HepG2 (cell line): ENCODE measurements around the gene ZNF134.

Experiments used
- CREB1 ChIP-seq, 2 experiments: fragments of 450-650 bp in 1 of 2; IDR thresholded peaks; 2 replicates each; pipeline ENCODE4 v1.6.1; 2016 to 2017; ENCODE audit warnings: control low read depth in 1 of 2, mild to moderate bottlenecking in 1 of 2, missing compliant biosample characterization in 1 of 2, missing genetic modification characterization in 1 of 2
- POLR2A ChIP-seq, 2 experiments: IDR thresholded peaks; 2 replicates each; pipeline ENCODE4 v1.6.1; 2011; ENCODE audit warnings: low read depth in 2 of 2, low read length in 2 of 2, mild to moderate bottlenecking in 1 of 2, moderate library complexity in 1 of 2; ENCODE audit not compliant: insufficient read depth in 1 of 2
- TF ChIP-seq, protein P1 (sequence below): sonication (generic); formaldehyde crosslinking; IDR thresholded peaks from 2 replicates; pipeline ENCODE4 v1.8.0; 2022; ENCODE audit warnings: missing genetic modification reagents, mild to moderate bottlenecking, inconsistent platforms, borderline replicate concordance

GRCh38 chr19:57633832-57634131 is 19.7 kb downstream of the ZNF134 start:
- TF ChIP-seq, protein P1, sequence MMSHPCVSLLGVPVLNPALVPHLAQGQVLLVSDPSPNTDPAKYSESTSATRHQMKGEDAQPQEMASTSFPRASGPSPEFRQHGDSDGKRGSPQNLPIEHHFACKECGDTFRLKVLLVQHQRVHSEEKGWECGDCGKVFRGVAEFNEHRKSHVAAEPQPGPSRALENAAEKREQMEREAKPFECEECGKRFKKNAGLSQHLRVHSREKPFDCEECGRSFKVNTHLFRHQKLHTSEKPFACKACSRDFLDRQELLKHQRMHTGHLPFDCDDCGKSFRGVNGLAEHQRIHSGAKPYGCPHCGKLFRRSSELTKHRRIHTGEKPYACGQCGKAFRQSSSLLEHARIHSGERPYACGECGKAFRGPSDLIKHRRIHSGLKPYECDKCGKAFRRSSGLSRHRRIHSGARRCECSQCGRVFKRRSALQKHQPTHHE (CRISPR knock-in tag): no peak
- peak in 1 of 2 experiments; percentile 33; a peak in 1 of 4 replicates for TF ChIP-seq POLR2A (IDR thresholded peaks at IDR 0.05; ENCODE audit: insufficient read depth in 1 of 2, low read depth in 2 of 2, low read length in 2 of 2)
- TF ChIP-seq CREB1 (IDR thresholded peaks at IDR 0.05): no peak
- TF ChIP-seq CREB1 (CRISPR knock-in tag; IDR thresholded peaks at IDR 0.05): no peak
